ENCODE results near the gene C12orf60.
"Not testable (repeated sequence)": the region's sequence is repeated elsewhere in the genome, so short reads cannot be mapped to it uniquely, and the experiment has no call there.

C12orf60 gene

DNA sequence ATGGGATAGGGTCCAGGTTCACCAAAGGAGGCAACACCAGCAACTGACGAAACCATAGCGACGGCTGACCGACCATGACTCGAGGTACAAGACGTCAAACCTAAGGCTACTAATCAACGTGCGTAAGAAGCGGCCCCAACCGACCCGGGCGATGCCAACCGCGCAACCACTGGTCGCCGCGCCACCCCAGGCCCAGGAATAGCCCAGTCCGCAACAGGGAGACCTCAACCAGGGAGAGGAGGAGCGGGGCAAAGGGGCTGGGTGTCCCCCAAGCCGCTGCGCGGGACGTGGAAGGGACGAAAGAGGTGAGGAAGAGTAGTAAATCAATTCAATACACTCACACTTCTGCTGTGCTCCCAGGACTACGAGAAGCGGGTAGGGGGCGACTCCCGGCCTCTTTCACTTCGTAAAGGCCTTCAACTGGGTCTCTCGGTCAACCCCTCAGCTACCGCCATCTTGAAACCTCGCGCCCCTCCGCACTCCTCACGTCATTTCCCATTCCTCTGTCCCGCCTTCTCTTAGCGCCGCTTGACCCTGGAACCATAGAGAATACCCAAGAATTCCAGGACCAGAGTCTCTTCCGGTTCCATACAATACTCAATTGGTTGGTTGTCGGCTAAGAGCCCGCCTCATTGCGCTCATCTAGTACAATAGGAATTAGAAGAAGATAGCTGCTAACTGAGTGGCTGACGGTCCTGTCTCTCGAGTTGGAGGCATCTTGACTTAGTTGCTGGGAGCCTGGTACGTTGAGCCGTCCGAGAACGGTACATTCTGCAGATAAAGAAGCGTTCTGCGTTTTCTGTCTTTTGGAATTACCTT is at the start of gene C12orf60, which contains the start of gene WBP11:
TSS of gene C12orf60 (plus strand) at position 660 of the 819 bp plus-strand sequence. CDS start 19,266 bp downstream, outside the sequence.
TSS of gene WBP11 (minus strand) at position 468 of the 819 bp plus-strand sequence. CDS start 2,095 bp downstream, outside the sequence.
- peak; percentile 87 for DNase-seq

DNA sequence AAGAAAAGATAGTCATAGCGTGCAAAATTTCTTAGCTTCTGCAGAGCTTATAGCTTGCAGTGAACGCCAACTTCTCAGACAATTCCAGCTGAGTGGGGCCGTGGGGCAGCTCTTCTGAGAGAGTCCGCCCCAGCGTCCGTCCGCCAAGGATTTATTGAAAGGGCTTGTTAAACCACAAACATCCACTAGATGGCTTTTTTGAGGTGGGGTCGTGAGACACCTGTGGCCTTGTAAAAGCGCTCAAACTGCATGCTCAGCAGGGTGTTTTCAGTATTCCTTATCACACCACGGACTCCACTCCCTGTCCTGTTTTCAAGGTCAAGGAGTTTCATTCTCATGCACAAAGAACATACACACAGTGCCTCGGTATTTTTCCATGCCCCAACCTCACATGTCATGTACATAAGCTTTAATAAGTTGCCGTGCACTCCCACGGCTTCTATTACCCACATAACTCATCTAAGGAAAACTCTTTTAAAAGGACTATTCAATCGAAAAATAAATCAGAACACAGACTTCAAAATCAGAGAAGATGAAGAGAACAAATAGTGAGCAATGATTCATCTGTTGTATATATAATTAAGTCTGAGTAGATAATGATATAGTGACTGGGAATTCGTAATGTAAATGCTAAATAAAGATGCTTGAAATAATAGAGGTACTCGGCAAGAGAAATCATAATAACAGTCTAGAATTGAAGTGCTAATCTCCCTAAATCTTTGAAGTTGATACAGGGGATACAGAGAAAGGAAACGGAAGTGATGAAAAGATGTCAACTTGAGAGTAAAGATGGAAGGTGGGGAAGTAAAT is 46.9 kb upstream of the C12orf60 start:
- DNase-seq = no peak

- not testable (repeated sequence) for DNase-seq
These were observed 43.7 kb upstream of the C12orf60 start for GRCh38 chr12:14759711-14760280.

GRCh38 chr12:14765398-14765797 is 38.1 kb upstream of the C12orf60 start:
- no peak for DNase-seq

DNA sequence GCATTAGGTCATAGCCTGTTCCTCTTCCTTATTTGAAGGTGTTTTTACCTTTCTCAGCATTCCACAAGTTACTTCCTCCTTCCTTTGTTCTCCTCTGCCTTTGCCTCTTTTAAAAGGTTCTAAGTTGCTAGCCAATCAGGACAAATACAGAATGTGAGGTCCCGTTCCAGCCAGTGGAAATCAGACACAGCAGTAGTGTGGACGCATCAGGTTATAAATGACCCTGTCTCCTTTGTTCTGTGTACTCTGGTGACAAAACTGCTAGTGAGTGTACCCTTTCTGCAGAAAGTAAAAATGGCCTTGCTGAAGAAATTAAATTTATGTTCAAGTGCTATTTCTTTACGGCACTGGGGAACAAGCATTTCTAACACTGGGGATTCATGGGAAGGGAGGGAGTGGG is 37.5 kb upstream of the C12orf60 start:
- not testable (repeated sequence) for DNase-seq

DNA sequence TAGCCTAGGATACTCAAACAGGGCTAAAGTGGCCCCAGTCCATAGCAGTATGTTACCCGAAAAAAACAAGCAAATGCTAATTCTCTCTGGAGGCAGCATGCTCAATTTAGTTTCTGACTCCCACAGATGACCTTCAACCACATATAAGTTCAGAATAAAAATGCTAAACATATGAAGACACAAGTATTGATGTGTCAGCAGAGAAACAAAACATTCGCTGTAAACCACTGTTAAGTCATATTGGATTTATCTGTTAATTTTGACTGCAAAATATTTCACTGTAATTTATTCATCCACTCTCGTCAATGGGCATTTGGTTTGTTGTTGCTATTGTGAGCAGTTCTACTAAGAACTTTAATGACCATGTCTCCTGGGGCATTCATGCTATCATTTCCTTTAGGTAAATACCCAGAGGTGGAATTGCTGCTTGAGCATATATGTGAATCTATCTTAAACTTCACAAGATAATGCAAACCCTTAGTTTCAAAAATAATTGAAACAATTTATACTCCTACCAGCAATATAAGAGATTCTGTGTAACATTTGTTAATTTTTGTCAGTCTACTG is 36.7 kb upstream of the C12orf60 start:
- no peak for DNase-seq

DNA sequence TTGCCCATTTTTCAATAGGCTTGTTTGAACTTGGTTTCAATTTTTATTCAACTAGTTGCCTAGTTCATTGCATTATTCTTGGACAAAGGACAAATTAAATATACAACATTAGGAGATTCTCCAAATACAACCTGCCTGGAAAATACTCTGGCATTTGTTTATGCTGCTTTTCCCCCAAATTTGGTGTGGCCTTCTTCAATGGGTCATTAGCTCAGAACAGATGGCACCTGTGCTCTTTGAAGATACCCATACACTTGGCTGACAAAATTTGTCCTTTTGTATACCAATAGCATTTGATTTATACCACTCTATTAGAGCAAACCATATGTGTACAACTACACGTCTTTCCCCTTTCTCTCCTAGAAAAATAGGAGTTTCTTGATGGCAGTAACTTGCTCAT is 35.9 kb upstream of the C12orf60 start:
- DNase-seq = no peak

- peak; percentile 21 for DNase-seq
These were observed 34.6 kb upstream of the C12orf60 start for GRCh38 chr12:14768823-14769405.

DNA sequence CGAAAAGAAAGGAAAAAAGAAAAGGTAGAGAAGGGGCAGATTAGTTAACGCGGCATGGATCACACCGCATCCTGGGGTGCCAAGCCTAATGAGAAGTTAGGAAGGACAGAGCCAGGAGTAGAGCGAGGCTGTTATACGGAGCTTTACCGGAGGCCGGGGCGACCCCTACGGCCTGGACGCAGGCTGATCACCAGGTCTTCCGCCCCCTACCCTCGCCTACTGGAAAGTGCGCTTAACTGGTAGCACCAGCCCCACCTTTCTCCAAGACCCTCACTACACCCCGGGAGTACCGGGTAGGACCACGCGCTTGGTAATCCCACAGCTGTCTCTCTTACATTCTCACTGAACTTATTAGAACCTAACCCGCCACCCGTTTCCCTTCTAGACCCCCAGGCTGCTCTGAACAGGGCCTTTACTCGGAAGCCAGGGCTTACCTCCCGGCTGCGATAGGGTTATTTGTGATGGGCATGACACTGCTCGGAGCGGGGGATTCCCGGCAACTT is 34.0 kb upstream of the C12orf60 start:
- no peak for DNase-seq

DNA sequence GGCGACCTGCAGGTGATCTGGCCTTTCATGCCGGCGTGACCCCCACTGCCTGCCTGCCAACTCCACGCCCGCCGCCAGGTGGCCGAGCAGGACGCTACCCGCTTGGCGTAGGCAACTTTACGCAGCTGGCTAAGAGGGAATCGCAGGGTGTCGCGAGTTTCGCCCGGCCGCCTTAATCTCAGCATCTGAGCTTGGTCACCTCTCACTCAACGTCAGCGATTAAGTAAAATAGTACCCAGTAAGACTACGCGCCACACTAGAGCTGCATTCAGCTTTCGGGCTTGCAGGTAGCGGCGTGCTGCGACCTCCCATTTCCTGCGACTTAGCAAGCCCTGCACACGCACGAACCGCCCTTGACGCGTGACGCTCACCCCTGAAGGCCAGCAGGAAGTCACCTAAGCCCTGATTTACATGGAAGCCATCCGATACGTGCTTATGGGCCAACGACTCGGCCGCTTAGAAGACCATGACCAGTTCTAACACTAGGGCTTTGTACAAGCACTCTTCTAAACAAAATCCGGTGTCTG is 33.4 kb upstream of the C12orf60 start:
- DNase-seq = peak; percentile 91

DNA sequence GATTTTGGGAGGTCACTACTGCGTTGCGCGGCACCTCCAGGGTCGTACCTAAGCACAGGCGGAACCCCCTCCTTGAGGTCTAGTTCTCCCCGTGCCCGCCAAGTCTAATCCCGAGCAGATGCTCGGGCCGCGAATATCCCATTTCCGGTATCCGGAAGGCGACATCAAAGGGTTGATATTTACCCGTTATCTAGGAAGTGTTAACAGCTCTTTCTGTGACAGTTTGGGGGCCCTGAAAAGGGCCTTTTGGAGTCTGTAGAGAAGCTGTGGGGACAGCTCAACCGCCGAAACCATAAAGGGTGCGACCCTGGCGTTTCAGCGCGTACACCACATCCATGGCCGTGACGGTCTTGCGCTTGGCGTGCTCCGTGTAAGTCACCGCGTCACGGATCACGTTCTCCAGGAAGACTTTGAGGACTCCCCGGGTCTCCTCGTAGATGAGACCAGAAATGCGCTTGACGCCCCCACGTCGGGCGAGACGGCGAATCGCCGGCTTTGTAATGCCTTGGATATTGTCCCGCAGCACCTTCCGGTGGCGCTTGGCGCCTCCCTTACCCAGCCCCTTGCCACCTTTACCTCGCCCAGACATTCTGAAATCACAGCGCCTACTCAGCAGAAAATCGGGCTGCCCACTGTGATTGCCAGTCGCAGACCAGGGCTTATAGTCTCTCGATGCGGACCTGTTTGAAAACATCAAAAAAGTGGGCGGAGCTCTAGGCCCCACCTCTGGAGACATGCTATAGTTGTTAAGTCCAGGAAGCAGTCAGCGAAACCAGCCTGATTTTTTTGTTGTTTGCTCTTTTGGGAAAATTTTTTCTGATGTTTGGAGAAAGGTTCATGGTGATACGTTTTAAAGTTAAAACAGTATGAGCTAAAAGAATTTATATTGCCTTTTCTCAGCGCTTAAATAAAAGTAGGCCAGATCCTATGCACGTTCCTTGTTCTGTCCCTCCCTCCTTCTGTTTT is 32.7 kb upstream of the C12orf60 start:
- peak; percentile 90 for DNase-seq

DNA sequence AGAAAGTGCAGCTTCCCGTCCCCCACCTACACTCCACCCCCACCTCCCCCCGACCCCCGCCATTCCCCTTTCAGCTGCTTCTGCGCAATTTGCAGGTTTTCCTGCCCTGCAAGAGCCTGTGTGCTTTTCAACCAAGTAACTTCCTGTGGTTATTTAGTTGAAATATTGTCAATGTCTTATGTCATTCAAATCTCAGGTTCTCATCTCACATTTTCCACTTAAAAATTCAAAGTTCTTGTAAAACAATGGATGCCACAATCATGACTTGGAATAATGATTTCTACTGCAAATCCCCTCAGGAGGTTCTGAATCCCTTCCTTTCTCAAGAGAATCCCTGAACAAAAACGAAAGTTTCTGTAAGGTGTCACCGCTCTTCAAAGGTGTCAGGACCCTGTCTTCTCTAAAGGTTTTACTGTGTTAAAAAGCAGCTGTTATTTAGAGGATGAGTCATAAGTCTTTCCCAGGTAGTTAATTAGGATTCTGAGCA is 31.8 kb upstream of the C12orf60 start:
- peak; percentile 25 for DNase-seq

DNA sequence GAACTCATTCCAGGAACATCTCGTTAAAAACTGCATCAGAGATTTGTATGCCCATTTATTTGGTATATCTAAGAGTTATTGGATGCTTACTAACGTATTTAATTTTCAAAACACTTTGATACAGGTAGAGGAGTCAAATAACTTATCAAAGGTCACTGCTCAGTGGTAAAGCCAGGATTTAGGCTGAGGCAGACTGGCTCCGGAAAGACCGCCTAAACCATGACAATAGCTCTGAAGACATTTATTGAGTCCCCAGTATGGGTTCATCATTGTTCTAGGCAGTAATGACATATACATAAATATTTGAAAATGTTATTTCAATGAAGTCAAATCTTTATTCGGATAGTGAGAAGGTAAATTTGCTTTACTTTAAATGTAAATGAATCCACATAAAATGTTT is 30.5 kb upstream of the C12orf60 start:
- no peak for DNase-seq

- no peak for DNase-seq
These were observed 29.8 kb upstream of the C12orf60 start for GRCh38 chr12:14773685-14774073.

GRCh38 chr12:14774074-14774905 is 29.2 kb upstream of the C12orf60 start:
- DNase-seq = peak; percentile 89

GRCh38 chr12:14774906-14775635 is 28.4 kb upstream of the C12orf60 start:
- DNase-seq = peak; percentile 30

DNA sequence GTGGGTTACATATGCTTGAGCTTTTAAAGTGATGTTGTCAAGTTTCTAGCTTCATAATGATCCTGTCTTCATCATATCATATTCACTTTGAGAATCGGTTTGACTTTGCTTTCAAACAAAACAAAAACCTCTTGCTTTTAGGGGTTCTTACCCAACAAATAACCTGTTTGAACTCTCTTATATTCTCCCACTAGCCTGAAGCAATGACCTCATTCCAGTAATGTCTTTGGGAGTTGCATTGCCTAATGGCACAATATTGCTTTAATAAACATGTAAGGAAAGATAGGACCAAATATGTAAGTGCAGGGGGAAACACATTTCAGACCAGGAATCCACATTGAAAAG is 27.9 kb upstream of the C12orf60 start:
- DNase-seq = no peak

- no peak for DNase-seq
These were observed 27.1 kb upstream of the C12orf60 start for GRCh38 chr12:14776236-14776961.

- no peak for DNase-seq
These were observed 26.2 kb upstream of the C12orf60 start for GRCh38 chr12:14777271-14777670.

Data from activated naive CD4-positive, alpha-beta T cell treated with anti-CD3 and anti-CD28 coated beads, Interleukin-2, amount 50 U/mL, for 16 hours (primary cell).